Epidermal melanocyte (primary cell): ENCODE results near the gene AMIGO2.

Experiments used
- DNase-seq: peaks from one replicate; pipeline ENCODE4 v3.0.0; 2011; ENCODE audit warnings: low spot score; ENCODE audit not compliant: insufficient read length

The AMIGO2 gene

GRCh38 chr12:47033789-47034555 is 45.8 kb downstream of the AMIGO2 start:
- DNase-seq, result no peak

GRCh38 chr12:47033081-47033480 is 46.7 kb downstream of the AMIGO2 start:
- DNase-seq, result no peak

GRCh38 chr12:47032644-47033043 is 47.1 kb downstream of the AMIGO2 start:
- DNase-seq, result no peak

GRCh38 chr12:47029903-47030302 is 49.9 kb downstream of the AMIGO2 start:
- no peak for DNase-seq

GRCh38 chr12:47028981-47029708 is 50.6 kb downstream of the AMIGO2 start:
- no peak for DNase-seq

- no peak for DNase-seq
These were observed 51.6 kb downstream of the AMIGO2 start for GRCh38 chr12:47028186-47028585.
